Activated CD4-positive, CD25-positive, alpha-beta regulatory T cell treated with anti-CD3 and anti-CD28 coated beads, Interleukin-2, amount 50 U/mL, for 24 hours (primary cell): ENCODE measurements around the gene WWTR1.

ENCODE experiments used
- ATAC-seq, 2 donors: fragments of 150-1000 bp; cut with Tn5 transposase; one replicate each; pipeline ENCODE4 v1.10.0; 2021; ENCODE audit warnings: mild to moderate bottlenecking in 1 of 2, moderate library complexity in 1 of 2

WWTR1 gene

DNA sequence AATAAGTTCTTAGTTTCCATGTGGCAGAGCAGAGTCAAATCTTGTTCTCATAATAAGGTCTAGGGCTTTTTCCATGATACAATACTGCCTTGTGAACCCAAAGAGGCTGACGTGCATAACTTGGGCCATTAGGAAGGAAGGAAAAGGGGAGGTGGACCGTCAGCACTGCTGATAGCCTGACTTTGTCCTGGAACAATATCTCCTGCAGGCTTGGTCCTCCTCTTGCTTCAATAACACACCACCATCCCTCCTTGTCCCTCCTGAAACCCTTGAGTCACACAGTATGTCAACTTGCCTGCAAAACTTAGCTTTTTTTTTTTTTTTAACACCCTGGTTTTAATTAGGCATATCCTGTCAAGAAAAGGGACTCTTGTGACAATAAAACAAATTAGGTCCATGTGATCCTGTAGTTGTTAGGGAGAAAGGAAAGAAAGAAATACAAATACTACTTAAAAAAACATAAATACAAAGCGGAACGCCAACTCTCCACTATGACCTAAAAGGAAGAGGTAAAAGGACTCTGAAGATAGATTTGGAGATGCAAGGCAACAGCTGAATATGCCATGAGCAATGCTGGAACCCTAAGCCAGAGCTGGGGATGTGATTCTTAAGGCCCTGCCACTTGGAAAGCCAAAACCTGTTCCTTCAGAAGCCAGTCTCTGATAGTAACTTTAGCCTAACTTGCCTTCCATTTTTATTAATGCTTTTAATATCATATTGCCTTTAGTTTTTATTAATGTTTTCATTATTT, 67.0 kb downstream of the WWTR1 start:
- no peak for ATAC-seq

DNA sequence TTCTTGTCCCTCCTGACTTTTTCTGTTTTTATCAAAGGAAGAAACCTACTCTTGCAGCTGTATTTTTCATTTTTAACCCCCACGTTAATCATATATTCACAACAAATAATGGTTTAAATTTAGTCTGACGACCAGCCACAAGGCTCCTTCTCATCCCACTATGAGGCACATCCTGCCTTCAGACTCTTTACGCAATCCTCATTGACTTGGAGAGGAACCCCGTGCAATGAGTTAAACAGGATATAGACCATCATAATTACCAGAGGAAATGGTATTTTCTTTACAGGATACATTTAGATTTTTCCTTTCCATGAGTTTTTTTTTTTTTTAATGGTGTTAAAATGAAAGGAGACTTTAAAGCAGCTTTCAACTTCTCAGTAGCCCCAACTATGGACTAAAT, 68.5 kb downstream of the WWTR1 start:
- ATAC-seq: no peak

DNA sequence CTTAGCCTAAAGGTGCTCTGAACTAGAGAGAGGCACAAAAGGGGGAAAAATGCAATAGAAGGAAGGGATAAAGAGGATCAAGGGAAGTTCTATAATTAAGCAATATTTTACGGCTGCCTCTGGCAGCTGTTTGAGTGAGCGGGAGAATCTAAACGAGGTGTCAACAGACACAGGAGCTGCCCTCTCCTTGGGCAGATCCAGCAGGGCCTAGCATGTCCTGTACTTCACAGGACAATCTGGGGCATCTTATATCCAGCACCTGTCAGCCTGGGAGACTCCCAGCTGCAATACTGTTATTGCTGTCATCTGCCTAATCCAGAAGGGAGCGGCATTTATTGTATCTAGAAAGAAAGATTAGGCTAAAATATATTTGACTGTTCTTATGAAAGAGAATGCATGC, 68.9 kb downstream of the WWTR1 start:
- no peak for ATAC-seq

DNA sequence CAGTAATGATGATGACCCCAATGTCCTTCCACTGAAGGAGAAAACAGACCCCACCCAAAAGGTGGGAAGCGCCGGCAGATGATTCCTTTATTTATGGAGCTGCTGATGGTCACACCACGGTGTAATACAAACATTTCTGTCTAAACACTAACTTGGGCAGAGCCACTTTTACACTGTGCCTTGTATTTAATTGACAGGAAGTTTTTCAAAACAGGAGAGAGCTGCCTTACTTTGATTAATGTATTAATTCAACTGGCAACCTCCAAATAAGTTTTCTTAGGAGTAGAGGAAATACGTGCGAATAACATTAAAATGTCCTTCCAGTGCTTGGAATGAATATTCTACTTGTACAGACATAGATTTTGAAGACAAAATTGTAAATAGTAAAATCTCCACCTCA, 70.4 kb downstream of the WWTR1 start:
- ATAC-seq: no peak

DNA sequence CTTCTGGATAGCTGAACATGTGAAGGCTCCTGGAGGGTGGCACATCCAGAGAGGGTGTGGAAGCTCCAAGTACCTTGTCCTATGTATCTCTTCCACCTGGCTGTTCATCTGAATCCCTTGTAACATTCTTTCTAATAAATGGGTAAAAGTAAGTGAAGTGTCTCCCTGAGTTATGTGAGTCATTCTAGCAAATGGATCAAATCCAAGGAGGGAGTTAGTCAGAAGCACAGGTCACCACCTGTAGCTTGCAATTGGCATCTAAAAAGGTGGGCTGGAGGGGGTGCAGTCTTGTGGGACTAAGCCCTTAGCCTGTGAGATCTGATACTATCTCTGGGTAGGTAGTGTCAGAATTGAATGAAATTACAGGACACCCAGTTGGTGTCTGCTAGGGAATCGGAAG, 71.0 kb downstream of the WWTR1 start:
- ATAC-seq: no peak

DNA sequence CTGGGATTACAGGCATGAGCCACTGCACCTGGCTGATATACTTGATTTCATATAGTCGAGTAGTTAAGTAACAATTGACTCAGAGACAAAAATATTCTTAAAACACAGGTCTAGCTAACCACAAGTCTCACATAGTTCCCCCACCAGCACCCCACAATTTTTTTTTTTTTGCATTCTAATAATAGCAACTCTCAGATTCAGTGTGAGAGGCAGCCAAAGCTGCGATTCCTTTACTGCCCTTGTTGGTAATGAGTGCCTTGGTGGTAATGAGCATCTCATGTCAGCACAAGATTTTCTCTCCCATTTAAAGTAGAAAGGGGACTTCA, 72.5 kb downstream of the WWTR1 start:
- ATAC-seq: peak; percentile 12 to 50

DNA sequence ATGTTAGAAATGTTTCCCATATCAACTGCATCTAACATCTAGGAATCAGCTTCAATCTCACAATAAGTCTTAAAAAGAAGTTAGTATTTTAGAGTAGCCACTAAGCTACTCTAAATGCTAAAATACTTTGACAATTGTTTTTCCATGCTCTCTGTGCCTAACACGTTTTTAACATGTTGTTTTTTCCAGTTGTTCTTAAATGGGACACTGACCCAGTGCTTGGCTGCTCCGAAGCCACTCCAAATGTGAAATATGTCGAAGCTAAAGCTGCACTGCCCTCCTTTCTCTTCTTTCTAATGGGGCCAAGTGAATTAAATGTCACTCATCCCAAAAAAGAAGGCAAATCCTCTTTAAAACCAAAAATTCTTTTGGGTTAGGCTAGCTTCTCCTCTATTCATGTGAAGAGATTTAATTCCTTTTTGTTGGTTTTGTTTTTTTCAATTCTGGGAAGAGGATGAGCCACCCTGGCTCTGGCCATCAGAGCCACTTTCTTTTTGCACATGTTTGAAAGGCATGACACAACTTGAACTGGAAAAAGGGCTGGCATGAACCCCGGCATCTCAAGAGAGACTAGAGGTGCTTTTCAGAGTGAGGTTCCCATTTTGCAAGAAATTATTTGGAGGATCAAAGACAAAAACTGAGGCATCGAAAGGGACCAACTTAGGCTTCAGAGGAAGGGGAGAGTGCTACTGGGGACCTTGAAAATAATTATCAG, 73.7 kb downstream of the WWTR1 start:
- no peak for ATAC-seq

DNA sequence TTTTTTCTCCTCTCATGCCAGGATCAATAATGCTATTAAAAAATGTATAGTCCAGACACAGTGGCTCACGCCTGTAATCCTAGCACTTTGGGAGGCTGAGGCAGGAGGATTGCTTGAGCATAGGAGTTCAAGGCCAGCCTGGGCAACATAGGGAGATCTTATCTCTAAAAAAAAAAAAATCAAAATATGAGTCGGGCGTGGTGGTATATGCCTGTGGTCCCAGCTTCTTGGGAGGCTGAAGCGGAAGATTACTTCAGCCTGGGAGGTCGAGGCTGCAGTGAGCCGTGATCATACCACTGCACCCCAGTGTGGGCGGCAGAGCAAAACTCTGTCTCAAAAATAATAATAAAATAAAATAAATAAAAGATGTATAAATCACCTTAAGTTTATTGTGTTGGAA, 75.4 kb downstream of the WWTR1 start:
- ATAC-seq: no peak

DNA sequence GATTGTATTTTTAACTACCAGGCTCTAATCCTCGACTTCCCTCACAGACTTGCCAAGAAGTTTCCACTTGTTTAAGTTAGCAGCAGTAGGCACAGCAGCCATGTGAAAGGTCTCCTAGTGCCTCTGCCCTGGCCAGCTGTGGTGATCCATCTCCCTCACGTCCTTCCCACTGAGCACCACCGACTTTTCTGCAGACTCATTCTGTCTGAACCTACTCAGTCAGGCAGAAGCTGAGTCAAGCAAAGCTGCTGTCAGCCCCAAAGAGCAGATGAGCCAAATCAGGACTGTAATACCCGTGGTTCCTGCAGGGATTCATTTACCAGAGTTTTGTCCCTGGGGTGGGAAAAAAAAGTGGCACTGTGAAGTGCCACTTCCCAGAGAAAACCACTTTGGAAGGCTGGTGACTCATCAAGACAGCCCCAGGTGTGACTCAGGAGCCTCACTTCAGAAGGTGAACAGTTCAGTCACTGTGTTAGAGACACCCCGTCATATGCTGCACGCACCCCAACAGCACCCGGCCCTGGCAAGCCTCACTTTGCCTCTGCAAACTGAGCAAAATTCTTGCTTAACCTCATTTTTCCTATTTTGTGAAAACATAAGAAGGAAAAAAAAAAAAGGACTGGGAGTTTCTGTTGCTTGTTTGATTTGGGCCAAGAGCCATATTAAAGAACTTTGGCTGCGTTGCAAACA, 76.0 kb downstream of the WWTR1 start:
- ATAC-seq: peak in 1 of 2 donors; percentile 25

DNA sequence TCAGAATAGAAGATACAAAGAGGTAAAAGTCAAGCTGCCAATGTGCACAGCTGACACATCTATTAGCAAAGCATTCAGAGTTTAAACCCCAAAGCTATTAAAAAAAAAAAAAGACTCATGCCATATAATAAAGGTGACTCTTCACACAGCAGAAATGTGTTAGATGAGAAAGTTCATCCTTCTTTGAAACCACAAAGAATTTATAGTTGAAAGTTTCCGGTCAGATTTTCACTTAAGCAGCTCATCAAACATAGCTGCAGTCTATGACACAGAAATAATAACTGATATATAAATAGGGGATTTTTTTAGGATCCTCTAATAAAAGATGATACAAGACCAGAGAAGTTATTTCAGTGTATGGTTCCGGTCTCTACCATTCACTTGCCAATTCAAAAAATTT, 76.6 kb downstream of the WWTR1 start:
- ATAC-seq: no peak

DNA sequence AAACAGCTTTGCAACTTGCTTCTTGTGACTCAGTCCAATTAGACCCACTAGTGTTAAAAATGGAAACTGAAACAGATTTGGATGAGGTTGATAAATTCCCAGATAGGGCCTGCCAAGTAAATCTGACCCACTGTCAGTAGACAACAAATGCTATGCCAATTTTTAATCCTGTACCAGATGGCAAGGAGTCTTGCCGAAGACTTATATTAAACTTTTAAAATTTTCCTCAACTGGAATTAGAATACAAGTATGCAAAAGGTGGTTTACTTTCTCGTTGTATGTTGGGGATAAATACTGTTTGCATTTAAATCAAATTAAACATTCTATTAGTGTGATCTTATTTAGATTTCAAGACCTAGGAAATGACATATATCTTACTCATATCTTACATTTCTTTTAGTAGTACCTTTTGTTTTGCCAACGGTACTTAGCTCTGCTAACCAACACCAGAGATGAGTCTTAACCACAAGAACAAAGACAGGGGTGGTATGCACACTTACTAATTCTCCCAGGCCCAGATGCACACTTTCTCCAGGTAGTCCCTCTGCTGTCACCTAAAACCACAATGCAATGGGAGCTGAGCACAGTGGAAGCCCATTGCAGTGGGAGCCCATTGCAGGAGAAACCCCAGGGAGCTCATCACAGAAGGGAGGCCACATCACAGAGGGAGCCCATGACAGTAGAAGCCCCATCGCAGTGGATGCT, 77.8 kb downstream of the WWTR1 start:
- peak; percentile 84 to 91 for ATAC-seq

DNA sequence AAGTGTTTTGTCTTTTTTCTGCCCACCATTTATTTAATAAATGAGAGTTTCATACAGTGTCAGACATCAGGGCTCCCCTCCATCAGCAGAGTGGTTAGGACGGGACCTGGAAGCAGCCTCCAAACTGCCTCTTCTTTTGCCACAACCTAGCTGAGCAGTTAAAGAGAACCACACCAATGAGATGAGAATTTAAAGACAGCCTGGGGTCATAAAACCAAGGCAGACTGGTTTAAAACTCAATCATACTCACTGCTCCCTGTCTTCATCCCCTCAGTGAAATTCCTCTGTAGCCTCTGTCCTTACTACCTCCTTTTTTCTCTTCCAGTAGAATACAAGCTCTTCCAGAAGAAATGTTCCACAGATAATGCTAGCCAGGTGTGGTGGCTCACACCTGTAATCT, 78.7 kb downstream of the WWTR1 start:
- ATAC-seq: no peak

DNA sequence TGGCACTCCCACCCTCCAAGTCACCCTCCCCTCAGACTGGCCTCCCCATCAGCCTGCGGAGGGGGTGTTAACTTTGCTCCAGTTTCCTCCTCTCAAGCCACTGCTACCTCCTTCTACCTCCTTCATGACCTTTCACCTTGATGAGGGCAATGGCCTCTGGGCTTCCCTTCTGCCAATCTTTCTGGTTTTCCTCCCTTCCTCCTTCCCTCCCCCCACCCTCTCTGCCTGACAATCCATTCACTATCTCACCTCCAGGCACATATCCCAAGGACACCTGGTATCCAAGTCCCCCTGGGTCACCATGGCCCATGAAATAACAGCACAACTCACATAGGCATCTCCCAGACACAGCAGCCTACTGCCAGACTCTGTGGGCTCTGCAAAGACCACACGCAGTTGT, 80.0 kb downstream of the WWTR1 start:
- ATAC-seq: no peak

DNA sequence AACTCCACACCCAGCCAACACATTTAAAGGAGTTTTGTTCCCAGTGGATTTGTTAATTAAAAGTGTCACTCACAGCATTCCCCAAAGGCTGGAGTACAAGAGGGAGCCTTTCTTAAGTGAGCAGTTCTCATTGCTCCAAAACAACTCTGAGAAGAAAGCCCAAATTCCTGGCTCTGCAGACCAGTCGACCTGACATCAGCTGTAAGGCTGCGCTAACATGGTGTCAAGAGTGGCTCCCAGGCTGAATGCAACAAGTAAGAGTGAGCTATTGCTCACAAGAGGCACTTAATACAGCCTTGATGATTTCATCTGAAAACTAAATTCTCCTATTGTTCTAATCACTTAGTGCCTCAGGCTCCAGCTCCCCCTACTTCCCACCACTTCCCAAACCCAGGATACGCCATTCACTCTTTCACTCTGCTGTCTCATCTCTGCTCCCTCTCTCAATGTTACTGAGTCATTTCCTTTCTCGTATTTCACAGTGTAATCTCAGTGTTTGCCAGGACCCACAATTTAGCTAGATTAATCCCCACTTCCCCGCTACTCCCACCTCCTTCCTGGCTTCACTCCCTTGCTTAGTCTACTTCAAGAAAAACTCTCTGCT, 81.8 kb downstream of the WWTR1 start:
- ATAC-seq: no peak

DNA sequence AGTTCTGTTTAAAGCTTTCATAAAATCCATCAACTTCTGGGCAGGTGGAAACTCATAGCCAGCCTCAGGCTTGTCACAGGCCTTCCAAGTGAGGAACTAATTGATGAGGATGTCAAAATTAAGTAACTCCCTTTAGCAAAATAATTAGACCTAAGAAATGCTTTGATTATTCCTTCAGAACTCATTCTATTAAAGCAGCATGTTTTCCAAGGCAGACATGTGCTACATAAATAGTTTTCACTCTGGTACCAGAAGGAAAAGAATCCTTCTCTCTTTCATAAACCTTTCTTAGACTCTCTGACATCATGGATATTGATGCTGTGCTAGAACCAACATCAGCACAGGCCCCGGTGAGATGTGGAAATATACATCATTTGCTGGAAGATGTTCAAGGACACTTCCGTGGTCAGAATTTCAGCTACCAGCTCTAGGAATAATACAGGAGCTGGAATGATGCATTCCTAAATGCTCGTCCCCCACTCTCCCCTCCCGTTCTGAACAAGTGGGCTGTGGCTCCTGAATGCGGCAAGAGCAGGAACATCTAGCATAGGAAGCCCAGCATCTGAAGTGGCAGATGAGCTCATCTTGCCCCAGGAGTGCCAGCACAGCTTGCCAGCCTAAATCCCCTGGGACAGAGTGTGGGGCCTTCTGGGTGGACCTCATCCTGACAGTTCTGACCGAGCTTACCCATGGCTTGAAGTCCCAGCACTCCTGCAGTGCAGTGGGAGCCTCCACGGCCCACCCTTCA, 82.4 kb downstream of the WWTR1 start:
- ATAC-seq: no peak

DNA sequence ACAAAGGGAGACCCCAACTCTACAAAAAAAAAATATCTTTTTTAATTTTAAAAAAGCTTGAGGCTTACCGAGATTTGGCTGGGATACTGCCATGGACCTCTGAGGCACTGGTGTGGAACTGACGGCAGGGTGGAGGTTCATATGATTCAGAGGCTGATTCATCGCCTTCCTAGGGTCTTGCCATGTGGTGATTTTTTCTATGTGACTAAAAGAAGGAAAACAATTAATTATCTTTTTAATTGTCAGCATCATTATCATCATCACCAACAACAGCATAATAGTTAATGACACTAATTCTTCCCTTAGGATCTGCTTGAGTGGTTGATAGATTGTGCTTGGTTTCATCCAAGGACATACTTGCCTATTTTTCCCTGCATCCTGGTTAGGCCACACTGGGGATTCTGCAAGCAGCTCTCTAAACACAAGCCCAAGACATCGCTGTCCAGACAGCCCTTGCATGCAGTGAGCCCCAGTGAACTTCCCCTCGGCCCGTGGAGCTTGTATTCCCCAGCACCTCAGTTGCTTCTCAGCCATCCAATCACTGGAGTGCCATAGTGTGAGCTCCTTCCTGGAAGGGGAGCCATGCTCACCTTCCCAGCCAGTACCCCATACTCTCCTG, 84.9 kb downstream of the WWTR1 start:
- no peak for ATAC-seq

DNA sequence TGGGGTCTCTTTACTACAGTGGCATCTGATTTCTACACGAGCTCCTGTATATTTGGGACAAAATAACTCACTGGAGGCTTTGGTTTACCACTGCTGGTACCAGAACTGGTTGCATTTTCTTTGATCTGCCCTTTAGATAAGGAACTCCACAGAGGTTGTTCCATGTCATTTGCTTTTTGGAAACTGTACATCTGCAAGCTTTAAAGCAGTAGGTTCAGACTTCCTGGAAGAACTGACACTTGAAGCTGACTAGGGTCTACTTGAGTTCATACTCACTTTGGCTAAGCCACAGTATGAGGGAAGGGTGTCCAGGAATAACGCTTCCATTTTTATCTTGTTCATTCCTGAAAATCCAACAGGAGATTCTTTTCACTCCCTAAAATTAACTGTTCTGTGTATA, 86.4 kb downstream of the WWTR1 start:
- no peak for ATAC-seq

DNA sequence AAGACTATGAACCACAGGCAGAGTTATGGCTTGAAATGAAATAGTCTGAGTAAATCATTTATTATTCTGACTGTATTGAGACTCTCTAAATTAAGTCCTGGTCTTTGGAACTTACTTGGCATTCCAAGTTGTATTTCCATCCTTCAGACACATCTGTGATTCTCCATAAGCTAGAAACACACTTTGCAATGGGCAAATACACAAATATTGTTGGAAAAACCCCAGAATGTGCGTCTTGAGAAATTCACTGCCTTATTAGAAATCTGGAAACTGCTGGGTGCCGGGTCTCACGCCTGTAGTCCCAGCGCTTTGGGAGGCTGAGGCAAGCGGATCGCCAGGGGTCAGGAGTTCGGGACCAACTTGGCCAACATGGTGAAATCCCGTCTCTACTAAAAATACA, 87.8 kb downstream of the WWTR1 start:
- ATAC-seq: no peak

DNA sequence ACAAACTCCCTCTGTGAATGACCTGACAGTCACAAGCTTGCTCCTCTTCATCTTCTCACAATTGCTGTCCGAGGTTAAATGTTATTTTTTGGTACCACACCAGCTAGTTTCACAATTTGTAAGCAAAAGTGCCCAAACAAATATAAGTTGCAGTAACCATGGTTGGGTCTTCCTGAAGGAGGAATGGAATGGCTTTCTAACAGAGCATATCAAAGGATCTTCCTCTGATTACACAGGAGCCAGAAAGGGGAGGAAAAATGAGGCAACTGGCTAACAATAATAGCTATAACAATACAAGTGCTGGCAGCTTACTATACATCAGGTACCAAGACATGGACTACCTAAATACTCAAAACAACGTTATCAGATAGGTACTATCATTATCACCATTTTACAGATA, 90.4 kb downstream of the WWTR1 start:
- ATAC-seq: no peak

DNA sequence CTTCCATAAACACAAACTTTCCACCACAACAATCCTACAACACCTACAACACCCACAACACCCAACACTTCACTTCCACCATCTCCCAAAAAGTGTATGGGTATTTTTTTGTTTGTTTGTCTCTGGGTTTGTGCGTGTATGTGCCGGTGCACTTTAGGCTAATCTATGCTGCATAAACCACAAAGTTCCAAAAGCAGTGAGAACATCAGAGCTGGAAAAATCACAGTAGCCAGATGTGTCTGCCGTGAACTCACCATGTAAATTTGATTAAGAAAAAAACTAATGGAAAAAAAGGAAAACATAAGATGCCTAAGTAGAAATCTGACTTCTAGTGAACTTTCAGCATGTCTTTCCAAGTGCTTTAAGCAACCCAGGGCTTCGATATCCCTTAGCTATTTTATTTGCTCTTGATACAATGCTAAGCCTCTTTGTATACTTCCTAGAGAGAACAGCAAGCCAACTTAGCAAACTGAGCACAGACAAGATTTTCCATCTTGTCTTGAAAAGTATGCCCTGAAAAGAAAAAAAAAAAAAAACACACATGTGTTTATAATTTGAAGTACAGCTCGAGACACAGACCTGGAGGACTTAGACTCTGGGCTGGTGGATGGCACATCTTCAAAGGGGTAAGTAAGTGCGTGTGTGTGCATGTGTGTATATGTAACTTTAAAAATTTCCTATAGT, 91.4 kb downstream of the WWTR1 start:
- ATAC-seq: no peak

DNA sequence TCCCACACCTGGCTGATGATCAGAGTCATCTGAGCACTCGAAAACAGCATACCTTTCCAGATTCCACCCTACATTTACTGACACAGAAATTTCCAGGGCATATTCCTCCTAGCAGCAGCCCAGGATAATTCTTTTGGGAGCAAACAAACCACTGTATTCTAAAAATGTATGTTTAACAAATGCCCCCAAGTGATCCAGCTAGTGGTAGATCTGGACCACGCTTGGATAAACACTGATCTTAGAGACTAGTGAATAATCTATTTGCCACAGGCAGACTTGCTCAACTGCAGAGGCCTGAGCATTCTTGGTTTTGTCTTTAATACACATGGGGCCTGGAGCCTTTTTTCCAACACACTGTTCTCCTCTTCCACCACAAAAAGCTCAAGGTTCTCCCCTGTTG, 93.7 kb downstream of the WWTR1 start:
- ATAC-seq: no peak
